Liver (tissue), 9 donors: ENCODE measurements around the gene PASK. TPM values are rescaled to one million over a fixed set of nuclear protein-coding genes. Genes with fewer than 3 reads are reported as not detected.

ENCODE experiments used
- DNase-seq: peaks from one replicate; pipeline ENCODE4 v3.0.0-alpha.2; 2017; ENCODE audit warnings: low spot score
- H3K27ac ChIP-seq, 2 donors: one replicate each; pipeline ENCODE4 v1.7.0; 2013; ENCODE audit warnings: inconsistent platforms in 2 of 2, low read length in 2 of 2, control low read depth in 1 of 2, low read depth in 1 of 2, mild to moderate bottlenecking in 1 of 2
- H3K27me3 ChIP-seq, 4 donors: one replicate each; pipeline versions ENCODE4 v1.6.1 to v1.7.0; 2013; ENCODE audit warnings: low read length in 3 of 4, inconsistent platforms in 1 of 4, mild to moderate bottlenecking in 1 of 4, moderate library complexity in 1 of 4; ENCODE audit not compliant: control insufficient read depth in 4 of 4, insufficient read depth in 4 of 4
- H3K36me3 ChIP-seq, 4 donors: one replicate each; pipeline versions ENCODE4 v1.6.1 to v1.7.0; 2013; ENCODE audit warnings: low read length in 3 of 4, mild to moderate bottlenecking in 3 of 4, low read depth in 1 of 4, moderate library complexity in 1 of 4; ENCODE audit not compliant: control insufficient read depth in 4 of 4, insufficient read depth in 3 of 4
- H3K4me1 ChIP-seq, 4 donors: one replicate each; pipeline versions ENCODE4 v1.6.1 to v1.7.0; 2013; ENCODE audit warnings: low read length in 3 of 4, mild to moderate bottlenecking in 3 of 4, moderate library complexity in 1 of 4; ENCODE audit not compliant: control insufficient read depth in 4 of 4, insufficient read depth in 4 of 4
- H3K4me3 ChIP-seq, 3 donors: one replicate each; pipeline versions ENCODE4 v1.6.1 to v1.7.0; 2013; ENCODE audit warnings: low read length in 3 of 3, control low read depth in 1 of 3, low read depth in 1 of 3, mild to moderate bottlenecking in 1 of 3
- H3K9ac ChIP-seq, 2 donors: one replicate each; pipeline ENCODE4 v1.7.0; 2013; ENCODE audit warnings: low read length in 2 of 2, mild to moderate bottlenecking in 2 of 2, moderate library complexity in 2 of 2, control low read depth in 1 of 2, low read depth in 1 of 2
- H3K9me3 ChIP-seq, 4 donors: one replicate each; pipeline versions ENCODE4 v1.6.1 to v1.7.0; 2013; ENCODE audit warnings: low read length in 3 of 4; ENCODE audit not compliant: control insufficient read depth in 4 of 4
- CTCF ChIP-seq: fragments of 150-350 bp; IDR thresholded peaks from 2 replicates; pipeline ENCODE4 v1.5.1; 2017; ENCODE audit warnings: improper control_type of control experiment, low read depth, low read length; ENCODE audit not compliant: missing input control
- EGR1 ChIP-seq, 2 donors: IDR thresholded peaks; 2 replicates each; pipeline ENCODE4 v1.6.1; 2016 to 2018; ENCODE audit warnings: antibody characterized with exemption in 2 of 2, low read depth in 2 of 2
- FOXA1 ChIP-seq: IDR thresholded peaks from 2 replicates; pipeline ENCODE4 v1.6.1; 2016; ENCODE audit warnings: antibody characterized with exemption
- FOXA2 ChIP-seq: IDR thresholded peaks from 2 replicates; pipeline ENCODE4 v1.6.1; 2016; ENCODE audit warnings: antibody characterized with exemption
- GABPA ChIP-seq, 2 donors: IDR thresholded peaks in 1 of 2; conservative IDR thresholded peaks in 1 of 2; 2 replicates each; pipeline ENCODE4 v1.6.1; 2016; ENCODE audit warnings: antibody characterized with exemption in 2 of 2, mild to moderate bottlenecking in 1 of 2, moderate library complexity in 1 of 2
- HNF4A ChIP-seq, 2 donors: conservative IDR thresholded peaks; 2 replicates each; pipeline ENCODE4 v1.6.1; 2016; ENCODE audit warnings: antibody characterized with exemption in 2 of 2, mild to moderate bottlenecking in 2 of 2
- HNF4G ChIP-seq: IDR thresholded peaks from 2 replicates; pipeline ENCODE4 v1.6.1; 2016; ENCODE audit warnings: antibody characterized with exemption
- JUND ChIP-seq, 2 donors: IDR thresholded peaks; 2 replicates each; pipeline ENCODE4 v1.6.1; 2016; ENCODE audit warnings: antibody characterized with exemption in 2 of 2
- NR2F2 ChIP-seq: IDR thresholded peaks from 2 replicates; pipeline ENCODE4 v1.6.1; 2016; ENCODE audit warnings: antibody characterized with exemption
- REST ChIP-seq: IDR thresholded peaks from 2 replicates; pipeline ENCODE4 v1.6.1; 2016; ENCODE audit warnings: antibody characterized with exemption, mild to moderate bottlenecking
- RXRA ChIP-seq, 2 donors: IDR thresholded peaks; 2 replicates each; pipeline ENCODE4 v1.6.1; 2017 to 2018; ENCODE audit warnings: antibody characterized with exemption in 2 of 2, mild to moderate bottlenecking in 1 of 2
- SP1 ChIP-seq: IDR thresholded peaks from 2 replicates; pipeline ENCODE4 v1.6.1; 2018; ENCODE audit warnings: antibody characterized with exemption, mild to moderate bottlenecking
- TAF1 ChIP-seq: conservative IDR thresholded peaks from 2 replicates; pipeline ENCODE4 v1.6.1; 2016; ENCODE audit warnings: antibody characterized with exemption, mild to moderate bottlenecking
- YY1 ChIP-seq: IDR thresholded peaks from 2 replicates; pipeline ENCODE4 v1.6.1; 2016; ENCODE audit warnings: antibody characterized with exemption, mild to moderate bottlenecking
- WGBS: extraction: QIAGEN DNeasy Blood & Tissue Kit; methylation state at CpG from one replicate; pipeline ENCODE4 v1.1.7; 2013; 5-methylcytosine and 5-hydroxymethylcytosine counted together
- polyA plus RNA-seq, 2 donors: library from polyadenylated mRNA; stranded (reverse) in 1 of 2; unstranded in 1 of 2; fragments of 200-250 nt in 1 of 2; fragments of >200 nt in 1 of 2; fragmentation: Nextera tagmentation in 1 of 2; extraction: Ambion mirVana in 1 of 2; gene quantifications; one replicate each; pipeline versions ENCODE4 v1.2.1 to v1.2.3, GENCODE V29; 2013 to 2015
- total RNA-seq, 2 donors: library from RNA; depleted of rRNA; stranded (reverse); fragments of >200 nt; gene quantifications; one replicate each; pipeline ENCODE4 v1.2.3, GENCODE V29; 2014
- TF ChIP-seq, protein P1 (sequence below): IDR thresholded peaks from 2 replicates; pipeline ENCODE4 v1.6.1; 2016; ENCODE audit warnings: antibody characterized with exemption
- TF ChIP-seq, protein P2 (sequence below): IDR thresholded peaks from 2 replicates; pipeline ENCODE4 v1.6.1; 2016; ENCODE audit warnings: antibody characterized with exemption
- TF ChIP-seq, protein P3 (sequence below): IDR thresholded peaks from 2 replicates; pipeline ENCODE4 v1.6.1; 2016; ENCODE audit warnings: antibody characterized with exemption
- donor health status: healthy.
- donor health status: healthy.
- donor health status: healthy.
- donor health status: healthy.
- donor health status: healthy.

Gene PASK
- total and polyA plus RNA-seq, 4 donors: 0.96 to 8.8 (median 2.9) TPM

DNA sequence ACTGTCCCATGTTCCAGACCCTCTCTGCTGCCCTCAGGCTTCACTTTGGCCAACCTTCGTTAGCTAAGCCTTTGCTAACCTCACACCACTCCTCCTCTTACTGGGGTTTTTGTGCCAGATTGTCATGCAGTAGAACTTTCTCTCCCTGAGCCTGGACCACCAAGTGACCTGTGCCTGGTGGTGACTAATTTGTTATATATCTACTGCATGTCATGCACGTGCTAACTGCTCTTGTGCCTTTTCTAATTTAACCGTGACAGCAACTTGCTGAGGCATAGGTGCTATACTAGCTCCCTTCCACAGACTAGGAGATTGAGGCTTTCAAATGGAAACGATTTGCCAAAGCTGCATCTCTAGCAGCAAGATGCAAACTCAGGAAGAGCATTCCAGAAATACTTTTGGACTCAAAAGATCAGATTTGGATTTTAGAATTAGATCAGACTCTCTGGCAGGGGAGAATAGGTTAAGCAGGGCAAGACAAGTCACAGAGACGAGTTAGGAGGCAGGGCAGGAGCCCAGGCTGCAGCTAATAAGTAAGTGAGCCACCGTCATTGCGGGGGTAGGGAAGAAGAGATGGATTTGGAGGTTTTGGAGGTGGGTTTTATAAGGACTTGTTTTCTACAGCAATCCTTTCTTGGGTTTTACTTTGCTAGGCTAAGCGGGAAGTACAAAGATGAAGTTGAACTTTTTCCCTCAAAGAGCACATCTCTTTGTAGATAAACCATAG lies 2.8 kb upstream of the PASK start:
- H3K4me3 ChIP-seq: no peak overlapping the region
- TF ChIP-seq, protein P1, sequence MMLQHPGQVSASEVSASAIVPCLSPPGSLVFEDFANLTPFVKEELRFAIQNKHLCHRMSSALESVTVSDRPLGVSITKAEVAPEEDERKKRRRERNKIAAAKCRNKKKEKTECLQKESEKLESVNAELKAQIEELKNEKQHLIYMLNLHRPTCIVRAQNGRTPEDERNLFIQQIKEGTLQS: no peak
- TF ChIP-seq EGR1 (IDR thresholded peaks at IDR 0.05; ENCODE audit: low read depth in 2 of 2): no peak
- TF ChIP-seq, protein P2, sequence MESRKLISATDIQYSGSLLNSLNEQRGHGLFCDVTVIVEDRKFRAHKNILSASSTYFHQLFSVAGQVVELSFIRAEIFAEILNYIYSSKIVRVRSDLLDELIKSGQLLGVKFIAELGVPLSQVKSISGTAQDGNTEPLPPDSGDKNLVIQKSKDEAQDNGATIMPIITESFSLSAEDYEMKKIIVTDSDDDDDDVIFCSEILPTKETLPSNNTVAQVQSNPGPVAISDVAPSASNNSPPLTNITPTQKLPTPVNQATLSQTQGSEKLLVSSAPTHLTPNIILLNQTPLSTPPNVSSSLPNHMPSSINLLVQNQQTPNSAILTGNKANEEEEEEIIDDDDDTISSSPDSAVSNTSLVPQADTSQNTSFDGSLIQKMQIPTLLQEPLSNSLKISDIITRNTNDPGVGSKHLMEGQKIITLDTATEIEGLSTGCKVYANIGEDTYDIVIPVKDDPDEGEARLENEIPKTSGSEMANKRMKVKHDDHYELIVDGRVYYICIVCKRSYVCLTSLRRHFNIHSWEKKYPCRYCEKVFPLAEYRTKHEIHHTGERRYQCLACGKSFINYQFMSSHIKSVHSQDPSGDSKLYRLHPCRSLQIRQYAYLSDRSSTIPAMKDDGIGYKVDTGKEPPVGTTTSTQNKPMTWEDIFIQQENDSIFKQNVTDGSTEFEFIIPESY: no peak
- TF ChIP-seq YY1: no peak
- no peak for TF ChIP-seq REST
- TF ChIP-seq HNF4G: no peak
- TF ChIP-seq GABPA (IDR thresholded peaks at IDR 0.05 in 1 of 2, conservative IDR thresholded peaks at IDR 0.05 in 1 of 2): no peak
- no peak for TF ChIP-seq JUND (IDR thresholded peaks at IDR 0.05)
- no peak for TF ChIP-seq NR2F2
- TF ChIP-seq, protein P3, sequence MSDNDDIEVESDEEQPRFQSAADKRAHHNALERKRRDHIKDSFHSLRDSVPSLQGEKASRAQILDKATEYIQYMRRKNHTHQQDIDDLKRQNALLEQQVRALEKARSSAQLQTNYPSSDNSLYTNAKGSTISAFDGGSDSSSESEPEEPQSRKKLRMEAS: no peak
- no peak for TF ChIP-seq CTCF
- no peak for TF ChIP-seq SP1
- TF ChIP-seq HNF4A (conservative IDR thresholded peaks at IDR 0.05): no peak
- TF ChIP-seq FOXA1: no peak
- no peak for TF ChIP-seq FOXA2
- no peak for TF ChIP-seq TAF1
- TF ChIP-seq RXRA (IDR thresholded peaks at IDR 0.05): no peak
- no peaks in the 10 kb centered on the region for H3K9me3 ChIP-seq
- no peaks in the 10 kb centered on the region for H3K27me3 ChIP-seq
- H3K27ac ChIP-seq: no peak overlapping the region
- DNase-seq: no peak
- peaks cover 0 to 8% (median 5%) of the 10 kb centered on the region in 4 donors for H3K36me3 ChIP-seq
- H3K9ac ChIP-seq: no peak overlapping the region
- WGBS: 84% methylated on average over 8 of the region's 8 CpGs
- H3K4me1 ChIP-seq: peaks cover 3 to 26% (median 19%) of the 10 kb centered on the region in 4 donors
